IMR-90 (cell line): ENCODE measurements around the gene ZNF766. TPM values are rescaled to one million over a fixed set of nuclear protein-coding genes. Genes with fewer than 3 reads are reported as not detected.

Experiments
- ATAC-seq: fragments of 200-7000 bp; cut with Tn5 transposase; 2 replicates; pipeline ENCODE4 v1.9.1; 2020; ENCODE audit warnings: low read depth, mild to moderate bottlenecking, moderate library complexity
- BruUV-seq: library from RNA; stranded (reverse); fragments of 400-500 nt; replicated peaks from 2 replicates; lab custom pipeline; 2021; lab: Mats Ljungman, UMichigan
- CTCF ChIA-PET: fragments of 300-600 bp; formaldehyde crosslinking; extraction: SDS; loops from one replicate; lab custom pipeline; 2021; ENCODE audit warnings: antibody characterized with exemption; lab: Yijun Ruan, JAX
- POLR2A ChIA-PET: fragments of 300-600 bp; sonication (Branson Sonifier 250); formaldehyde crosslinking; loops from one replicate; lab custom pipeline; 2022; ENCODE audit warnings: antibody characterized with exemption; ENCODE audit not compliant: unreplicated experiment; lab: Charles Lee
- DNase-seq: peaks from one replicate; pipeline ENCODE4 v3.0.0; 2013
- H2AFZ ChIP-seq: replicated peaks from 2 replicates; pipeline ENCODE3; 2013; ENCODE audit warnings: low read length, mild to moderate bottlenecking; ENCODE audit not compliant: poor library complexity
- H2AK5ac ChIP-seq: 2 replicates; pipeline ENCODE4 v1.6.1; 2013; ENCODE audit warnings: low read depth, low read length, inconsistent platforms
- H2AK9ac ChIP-seq: replicated peaks from 2 replicates; pipeline ENCODE3; 2013; ENCODE audit warnings: mild to moderate bottlenecking, low read depth, low read length, moderate library complexity; ENCODE audit not compliant: poor library complexity
- H2BK120ac ChIP-seq: 2 replicates; pipeline ENCODE4 v1.6.1; 2013; ENCODE audit warnings: low read depth, low read length, inconsistent platforms
- H2BK15ac ChIP-seq: 3 replicates; pipeline ENCODE4 v1.6.1; 2013; ENCODE audit warnings: low read depth, low read length, inconsistent platforms
- H2BK20ac ChIP-seq: 2 replicates; pipeline ENCODE4 v1.6.1; 2013; ENCODE audit warnings: low read depth, mild to moderate bottlenecking, inconsistent platforms, low read length, moderate library complexity
- H2BK5ac ChIP-seq: 2 replicates; pipeline ENCODE4 v1.6.1; 2013; ENCODE audit warnings: mild to moderate bottlenecking, low read depth, low read length, inconsistent platforms; ENCODE audit not compliant: poor library complexity, severe bottlenecking
- H3K14ac ChIP-seq: replicated peaks from 2 replicates; pipeline ENCODE4 v1.6.1; 2013; ENCODE audit warnings: low read depth, low read length, inconsistent platforms
- H3K18ac ChIP-seq: 2 replicates; pipeline ENCODE4 v1.6.1; 2013; ENCODE audit warnings: low read depth, low read length, control low read depth
- H3K23ac ChIP-seq: 2 replicates; pipeline ENCODE4 v1.6.1; 2013; ENCODE audit warnings: low read depth, low read length, inconsistent platforms
- H3K27ac ChIP-seq: 2 replicates; pipeline ENCODE4 v1.5.1; 2013; ENCODE audit warnings: mild to moderate bottlenecking, control low read depth, low read length; ENCODE audit not compliant: insufficient read depth
- H3K27me3 ChIP-seq: 2 replicates; pipeline ENCODE4 v1.6.1; 2013; ENCODE audit warnings: low read length; ENCODE audit not compliant: control insufficient read depth, insufficient read depth
- H3K36me3 ChIP-seq: 2 replicates; pipeline ENCODE4 v1.6.1; 2013; ENCODE audit warnings: low read length, mixed read lengths; ENCODE audit not compliant: control insufficient read depth, insufficient read depth
- H3K4ac ChIP-seq: 2 replicates; pipeline ENCODE4 v1.6.1; 2013; ENCODE audit warnings: low read depth, low read length, inconsistent platforms
- H3K4me1 ChIP-seq: 2 replicates; pipeline ENCODE4 v1.6.1; 2013; ENCODE audit warnings: low read length, mixed read lengths; ENCODE audit not compliant: control insufficient read depth, insufficient read depth
- H3K4me2 ChIP-seq: 2 replicates; pipeline ENCODE4 v1.6.1; 2013; ENCODE audit warnings: low read depth, mild to moderate bottlenecking, control low read depth, low read length, moderate library complexity
- H3K4me3 ChIP-seq: 2 replicates; pipeline ENCODE4 v1.5.1; 2013; ENCODE audit warnings: low read depth, mild to moderate bottlenecking, control low read depth, low read length, moderate library complexity; ENCODE audit not compliant: insufficient read depth
- H3K56ac ChIP-seq: 2 replicates; pipeline ENCODE4 v1.6.1; 2013; ENCODE audit warnings: low read length, inconsistent platforms; ENCODE audit not compliant: insufficient read depth; ENCODE audit errors: extremely low read depth
- H3K79me1 ChIP-seq, 2 experiments: 2 replicates each; pipeline ENCODE4 v1.6.1; 2013; ENCODE audit warnings: low read length in 2 of 2, inconsistent platforms in 1 of 2, low read depth in 1 of 2
- H3K9ac ChIP-seq: 2 replicates; pipeline ENCODE4 v1.6.1; 2013; ENCODE audit warnings: low read depth, low read length, control low read depth
- H3K9me1 ChIP-seq: 2 replicates; pipeline ENCODE4 v1.6.1; 2013; ENCODE audit warnings: low read length, inconsistent platforms; ENCODE audit not compliant: insufficient read depth
- H3K9me3 ChIP-seq: 2 replicates; pipeline ENCODE4 v1.6.1; 2013; ENCODE audit warnings: low read length; ENCODE audit not compliant: control insufficient read depth, insufficient read depth
- H4K20me1 ChIP-seq: 2 replicates; pipeline ENCODE4 v1.6.1; 2013; ENCODE audit warnings: low read length, inconsistent platforms; ENCODE audit not compliant: insufficient read depth
- H4K5ac ChIP-seq: 2 replicates; pipeline ENCODE4 v1.6.1; 2013; ENCODE audit warnings: mild to moderate bottlenecking, low read depth, low read length, control low read depth
- H4K8ac ChIP-seq, 2 experiments: 2 replicates each; pipeline ENCODE4 v1.6.1; 2013; ENCODE audit warnings: low read depth in 2 of 2, low read length in 2 of 2, control low read depth in 1 of 2, inconsistent platforms in 1 of 2
- H4K91ac ChIP-seq: 2 replicates; pipeline ENCODE4 v1.6.1; 2013; ENCODE audit warnings: low read depth, low read length, inconsistent platforms; ENCODE audit not compliant: insufficient read depth
- CEBPB ChIP-seq: IDR thresholded peaks from 2 replicates; pipeline ENCODE4 v1.6.1; 2012; ENCODE audit warnings: low read depth, low read length, improper control_type of control experiment
- CHD1 ChIP-seq: IDR thresholded peaks from 2 replicates; pipeline ENCODE4 v1.6.1; 2012; ENCODE audit warnings: low read depth, low read length, improper control_type of control experiment
- CTCF ChIP-seq: conservative IDR thresholded peaks from 2 replicates; pipeline ENCODE4 v1.5.1; 2012; ENCODE audit warnings: mild to moderate bottlenecking, low read depth, low read length, improper control_type of control experiment
- ELK1 ChIP-seq: fragments of 150-350 bp; IDR thresholded peaks from 2 replicates; pipeline ENCODE4 v1.6.1; 2016; ENCODE audit warnings: low read depth, mild to moderate bottlenecking, low read length, moderate library complexity, borderline replicate concordance
- FOS ChIP-seq: fragments of 150-350 bp; IDR thresholded peaks from 2 replicates; pipeline ENCODE4 v1.6.1; 2016; ENCODE audit warnings: low read depth, low read length
- MAFK ChIP-seq: IDR thresholded peaks from 2 replicates; pipeline ENCODE4 v1.6.1; 2012; ENCODE audit warnings: low read depth, low read length, improper control_type of control experiment
- MAZ ChIP-seq: IDR thresholded peaks from 2 replicates; pipeline ENCODE4 v1.6.1; 2012; ENCODE audit warnings: low read depth, mild to moderate bottlenecking, low read length, improper control_type of control experiment, moderate library complexity, borderline replicate concordance
- MXI1 ChIP-seq: IDR thresholded peaks from 2 replicates; pipeline ENCODE4 v1.6.1; 2012; ENCODE audit warnings: low read depth, mild to moderate bottlenecking, low read length, moderate library complexity, borderline replicate concordance
- RAD21 ChIP-seq: IDR thresholded peaks from 2 replicates; pipeline ENCODE4 v1.6.1; 2012; ENCODE audit warnings: low read length, improper control_type of control experiment
- RFX5 ChIP-seq: IDR thresholded peaks from 2 replicates; pipeline ENCODE4 v1.8.0; 2012; ENCODE audit warnings: low read depth, mild to moderate bottlenecking, low read length, moderate library complexity
- SMC3 ChIP-seq: fragments of 150-350 bp; IDR thresholded peaks from 2 replicates; pipeline ENCODE4 v1.6.1; 2016; ENCODE audit warnings: low read depth, mild to moderate bottlenecking, antibody characterized with exemption, low read length, moderate library complexity
- WGBS, 2 experiments: methylation state at CpG; one replicate each; pipeline versions ENCODE4 v1.1.5 to v1.1.7; 2013; ENCODE audit warnings: missing lambda C conversion rate in 2 of 2; ENCODE audit not compliant: insufficient read length in 1 of 2; ENCODE audit errors: extremely low coverage in 2 of 2; 5-methylcytosine and 5-hydroxymethylcytosine counted together
- dilution Hi-C: fragments of 300-500 bp; cut with HindIII; formaldehyde crosslinking; loops from one replicate; pipeline ENCODE4 v1.14.3; 2018; ENCODE audit warnings: low sequenced_read_pairs; ENCODE audit not compliant: unreplicated experiment
- in situ Hi-C: fragments of 300-500 bp; cut with MboI; formaldehyde crosslinking; loops from 3 replicates; pipeline ENCODE4 v1.14.3; 2019; ENCODE audit warnings: low sequenced_read_pairs, inconsistent platforms, mixed read lengths
- intact Hi-C: fragments of 100-400 bp; cut with micrococcal nuclease; formaldehyde crosslinking; loops from 2 replicates; pipeline ENCODE4 v1.10.0; 2022
- polyA plus RNA-seq, 3 experiments: library from polyadenylated mRNA; depleted of rRNA; stranded (reverse); fragments of >200 nt; gene quantifications; 2 replicates each; pipeline ENCODE4 v1.2.3, GENCODE V29; 2012; ENCODE audit warnings: low replicate concordance in 1 of 3
- total RNA-seq: library from RNA; depleted of rRNA; stranded (reverse); fragments of >200 nt; gene quantifications from 2 replicates; pipeline ENCODE4 v1.2.3, GENCODE V29; 2012

Gene ZNF766
- total and polyA plus RNA-seq, 2 of the 4 experiments (the other 2 are of a cell fraction) = 4.9 to 20.4 TPM

GRCh38 chr19:52291781-52292180 is 22.4 kb downstream of the ZNF766 start:
- Histone ChIP-seq H3K14ac (no peak overlapping the region), H4K8ac (no peak overlapping the region), H3K4ac (no peak overlapping the region), H3K56ac (no peak overlapping the region), H3K4me3 (no peak overlapping the region), H2BK120ac (no peak overlapping the region), H3K27ac (no peak overlapping the region), H3K9ac (no peak overlapping the region), H2BK20ac (no peak overlapping the region), H2AFZ (no peak overlapping the region), H2AK9ac (no peak overlapping the region), H3K9me3 (peaks cover 5% of the 10 kb centered on the region), H4K20me1 (no peaks in the 10 kb centered on the region), H2AK5ac (no peak overlapping the region), H2BK15ac (no peak overlapping the region), H3K36me3 (peaks cover 28% of the 10 kb centered on the region), H4K5ac (no peak overlapping the region), H3K18ac (no peak overlapping the region), H4K91ac (no peak overlapping the region), H3K4me2 (no peak overlapping the region), H2BK5ac (no peak overlapping the region), H3K9me1 (no peaks in the 10 kb centered on the region), H3K4me1 (peaks cover 2% of the 10 kb centered on the region; the same call in 1 of the 2 replicates), H3K27me3 (no peaks in the 10 kb centered on the region), H3K23ac (no peak overlapping the region), H3K79me1 (peaks cover 0 to 6% of the 10 kb centered on the region in 2 experiments; a peak in 3 of 4 replicates)
- no CpG with 5 or more reads among the region's 3 CpGs for WGBS, 2 experiments
- TF ChIP-seq MXI1 (no peak), RAD21 (no peak), MAZ (no peak), SMC3 (no peak), RFX5 (no peak), MAFK (no peak), ELK1 (no peak), CHD1 (no peak), CTCF (no peak), CEBPB (no peak), FOS (no peak)
- in situ Hi-C loops = no loop called here
- CTCF ChIA-PET = interaction anchor here (0.7 kb wide), 1 partner anchor 1920 kb away, joined by 4 read pairs; no protein-coding TSS in a partner anchor
- no TSS peak for BruUV-seq
- intact Hi-C loops = no loop called here
- DNase-seq (no peak), ATAC-seq (no peak)
- dilution Hi-C loops = no loop called here
- POLR2A ChIA-PET = no interaction called here
